Measurements from ENCODE around the gene IRS1. TPM values are rescaled to one million over a fixed set of nuclear protein-coding genes. Genes with fewer than 3 reads are reported as not detected.

The IRS1 gene
- total and polyA plus RNA-seq, 8 donors = 3.2 to 12.7 (median 5.5) TPM

DNA sequence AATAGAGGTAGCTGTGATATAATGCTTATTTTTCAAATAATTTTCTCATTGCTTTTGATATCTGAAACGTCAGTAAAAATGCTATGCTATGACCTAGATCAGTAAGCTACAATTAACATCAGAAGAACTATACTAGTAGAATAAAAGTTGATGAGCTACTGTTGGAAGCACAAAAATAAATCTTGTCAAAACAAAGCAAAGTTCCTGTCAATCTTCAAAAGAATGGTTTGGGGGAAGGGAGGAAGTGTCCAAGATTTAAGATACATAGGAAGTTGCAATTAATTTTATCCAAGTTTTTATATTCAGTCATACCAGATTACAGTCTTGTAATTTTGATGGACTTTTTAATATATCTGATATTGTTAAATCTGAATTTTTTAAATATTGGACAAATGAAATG is 19.2 kb downstream of the IRS1 start:
- intact Hi-C loops (cut with DNase I) = no loop called here
- no peaks in the 10 kb centered on the region for H3K9me3 ChIP-seq
- no peak overlapping the region for H3K27ac ChIP-seq
- TF ChIP-seq, protein P1, sequence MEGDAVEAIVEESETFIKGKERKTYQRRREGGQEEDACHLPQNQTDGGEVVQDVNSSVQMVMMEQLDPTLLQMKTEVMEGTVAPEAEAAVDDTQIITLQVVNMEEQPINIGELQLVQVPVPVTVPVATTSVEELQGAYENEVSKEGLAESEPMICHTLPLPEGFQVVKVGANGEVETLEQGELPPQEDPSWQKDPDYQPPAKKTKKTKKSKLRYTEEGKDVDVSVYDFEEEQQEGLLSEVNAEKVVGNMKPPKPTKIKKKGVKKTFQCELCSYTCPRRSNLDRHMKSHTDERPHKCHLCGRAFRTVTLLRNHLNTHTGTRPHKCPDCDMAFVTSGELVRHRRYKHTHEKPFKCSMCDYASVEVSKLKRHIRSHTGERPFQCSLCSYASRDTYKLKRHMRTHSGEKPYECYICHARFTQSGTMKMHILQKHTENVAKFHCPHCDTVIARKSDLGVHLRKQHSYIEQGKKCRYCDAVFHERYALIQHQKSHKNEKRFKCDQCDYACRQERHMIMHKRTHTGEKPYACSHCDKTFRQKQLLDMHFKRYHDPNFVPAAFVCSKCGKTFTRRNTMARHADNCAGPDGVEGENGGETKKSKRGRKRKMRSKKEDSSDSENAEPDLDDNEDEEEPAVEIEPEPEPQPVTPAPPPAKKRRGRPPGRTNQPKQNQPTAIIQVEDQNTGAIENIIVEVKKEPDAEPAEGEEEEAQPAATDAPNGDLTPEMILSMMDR (IDR thresholded peaks at IDR 0.05) = no peak
- H3K4me3 ChIP-seq = no peak overlapping the region
- peak; percentile 23 for FAIRE-seq
- no peak for ATAC-seq
- 89 to 96% methylated on average over 1 of the region's 1 CpG for WGBS, 2 donors
- no peaks in the 10 kb centered on the region for H3K27me3 ChIP-seq
- H3K36me3 ChIP-seq = no peaks in the 10 kb centered on the region
- DNase-seq = no peak
- no peaks in the 10 kb centered on the region for H3K4me1 ChIP-seq

DNA sequence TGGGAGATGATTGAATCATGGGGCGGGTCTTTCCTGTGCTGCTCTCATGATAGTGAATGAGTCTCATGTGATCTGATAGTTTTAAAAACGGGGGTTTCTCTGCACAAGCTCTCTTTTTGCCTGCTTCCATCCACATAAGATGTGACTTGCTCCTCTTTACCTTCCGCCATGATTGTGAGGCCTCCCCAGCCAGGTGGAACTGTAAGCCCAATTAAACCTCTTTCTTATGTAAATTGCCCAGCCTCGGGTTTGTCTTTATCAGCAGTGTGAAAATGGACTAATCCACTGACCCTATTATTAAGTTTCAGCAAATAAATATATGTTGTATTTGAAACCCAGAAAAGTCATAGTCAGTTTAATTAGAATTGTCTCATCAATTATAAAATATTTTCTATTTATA is 22.0 kb downstream of the IRS1 start:
- intact Hi-C loops (cut with DNase I) = no loop called here
- TF ChIP-seq, protein P1 (IDR thresholded peaks at IDR 0.05) = no peak
- WGBS, 2 donors = 89 to 90% methylated on average over 4 of the region's 4 CpGs
- no peaks in the 10 kb centered on the region for H3K9me3 ChIP-seq
- H3K36me3 ChIP-seq = no peaks in the 10 kb centered on the region
- DNase-seq = no peak
- H3K4me3 ChIP-seq = no peak overlapping the region
- peaks cover under 1 to 7% (median 3%) of the 10 kb centered on the region in 3 donors for H3K4me1 ChIP-seq
- ATAC-seq = no peak
- no peak overlapping the region for H3K27ac ChIP-seq
- H3K27me3 ChIP-seq = no peaks in the 10 kb centered on the region
- FAIRE-seq = no peak

DNA sequence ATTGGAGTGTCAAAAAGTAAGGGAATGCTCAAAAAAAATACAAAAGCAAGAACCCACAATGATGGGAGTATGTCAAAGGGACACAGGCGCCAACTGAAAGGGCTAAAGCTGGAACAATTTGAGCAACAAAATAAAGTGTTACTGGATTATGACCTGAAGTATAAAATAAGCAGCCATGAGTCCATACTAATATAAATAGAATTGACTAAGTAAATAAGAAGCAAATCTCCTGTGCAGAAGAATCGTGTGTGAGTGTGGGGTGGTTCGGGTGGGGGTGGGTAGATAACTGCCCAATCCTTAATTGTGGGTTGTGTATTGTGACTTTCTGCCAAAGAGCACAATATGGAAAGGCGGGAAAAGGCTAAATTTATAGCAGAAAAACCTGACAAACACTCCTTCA is 23.5 kb downstream of the IRS1 start:
- no peak for FAIRE-seq
- Histone ChIP-seq H3K27me3 (no peaks in the 10 kb centered on the region), H3K27ac (no peak overlapping the region), H3K36me3 (no peaks in the 10 kb centered on the region), H3K4me1 (peaks cover 3 to 22% (median 10%) of the 10 kb centered on the region in 3 donors), H3K4me3 (no peak overlapping the region), H3K9me3 (no peaks in the 10 kb centered on the region)
- no peak for DNase-seq
- no peak for ATAC-seq
- TF ChIP-seq, protein P1 (IDR thresholded peaks at IDR 0.05) = no peak
- intact Hi-C loops (cut with DNase I) = no loop called here
- 90 to 95% methylated on average over 4 of the region's 4 CpGs for WGBS, 2 donors

DNA sequence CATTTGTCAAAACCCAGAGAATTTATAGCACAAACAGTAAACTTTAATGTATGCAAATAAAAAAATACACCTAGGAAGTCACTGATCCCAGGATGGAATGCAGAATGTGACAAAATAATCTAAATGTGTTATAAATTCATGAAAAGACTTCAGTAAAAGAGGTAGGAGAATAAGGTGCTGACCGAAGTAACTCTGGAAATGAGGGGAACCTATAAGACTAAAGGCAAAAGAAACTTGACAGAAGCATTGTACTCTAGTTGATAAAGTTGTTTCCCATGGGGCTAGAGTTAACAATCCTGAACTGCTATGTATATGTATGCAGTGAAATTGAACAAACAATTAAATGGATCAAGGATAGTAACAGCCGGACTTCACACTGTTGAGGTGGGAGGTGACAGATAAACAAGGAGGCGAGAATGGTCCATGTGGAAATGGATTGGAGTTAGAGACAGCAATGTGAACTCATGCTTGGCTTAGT is 24.5 kb downstream of the IRS1 start:
- WGBS, 2 donors = 97 to 99% methylated on average over 3 of the region's 3 CpGs
- ATAC-seq = no peak
- H3K27me3 ChIP-seq = no peaks in the 10 kb centered on the region
- H3K27ac ChIP-seq = no peak overlapping the region
- H3K9me3 ChIP-seq = no peaks in the 10 kb centered on the region
- H3K4me1 ChIP-seq = peaks cover 3 to 25% (median 10%) of the 10 kb centered on the region in 3 donors
- intact Hi-C loops (cut with DNase I) = no loop called here
- TF ChIP-seq, protein P1 (IDR thresholded peaks at IDR 0.05) = no peak
- H3K4me3 ChIP-seq = no peak overlapping the region
- H3K36me3 ChIP-seq = no peaks in the 10 kb centered on the region
- no peak for DNase-seq
- FAIRE-seq = no peak

DNA sequence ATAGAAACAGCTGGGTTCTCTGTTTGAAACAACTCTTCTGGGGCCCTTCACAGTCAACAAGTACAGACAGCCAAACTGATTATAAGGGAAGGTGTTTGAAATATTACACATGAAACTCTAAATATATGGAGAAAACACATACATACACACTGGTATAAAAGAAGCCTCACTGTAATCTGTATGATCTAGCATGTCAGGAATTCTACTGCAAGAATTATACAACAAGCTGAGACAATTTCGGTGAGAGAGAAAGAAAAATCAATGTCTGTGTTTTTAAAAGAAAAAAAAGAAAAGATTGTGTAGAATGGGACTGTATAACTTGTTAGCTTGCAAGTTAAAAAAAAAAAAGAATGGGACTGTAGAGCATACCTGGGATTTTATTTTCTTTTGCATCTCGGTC is 26.3 kb downstream of the IRS1 start:
- no peak for DNase-seq
- intact Hi-C loops (cut with DNase I) = no loop called here
- H3K27me3 ChIP-seq = no peaks in the 10 kb centered on the region
- H3K9me3 ChIP-seq = no peaks in the 10 kb centered on the region
- H3K4me1 ChIP-seq = peaks cover 3 to 25% (median 10%) of the 10 kb centered on the region in 3 donors
- WGBS, 2 donors = 64 to 65% methylated on average over 2 of the region's 2 CpGs
- no peak for FAIRE-seq
- H3K4me3 ChIP-seq = no peak overlapping the region
- peak in 2 of 4 donors; percentile 10 to 23 for ATAC-seq
- no peaks in the 10 kb centered on the region for H3K36me3 ChIP-seq
- H3K27ac ChIP-seq = peak overlapping the region in 2 of 4 donors; percentile 36 to 38
- TF ChIP-seq, protein P1 (IDR thresholded peaks at IDR 0.05) = no peak

Data from pancreas (tissue), 10 donors.